ENCODE measurements around the gene IP6K3.

IP6K3 gene

DNA sequence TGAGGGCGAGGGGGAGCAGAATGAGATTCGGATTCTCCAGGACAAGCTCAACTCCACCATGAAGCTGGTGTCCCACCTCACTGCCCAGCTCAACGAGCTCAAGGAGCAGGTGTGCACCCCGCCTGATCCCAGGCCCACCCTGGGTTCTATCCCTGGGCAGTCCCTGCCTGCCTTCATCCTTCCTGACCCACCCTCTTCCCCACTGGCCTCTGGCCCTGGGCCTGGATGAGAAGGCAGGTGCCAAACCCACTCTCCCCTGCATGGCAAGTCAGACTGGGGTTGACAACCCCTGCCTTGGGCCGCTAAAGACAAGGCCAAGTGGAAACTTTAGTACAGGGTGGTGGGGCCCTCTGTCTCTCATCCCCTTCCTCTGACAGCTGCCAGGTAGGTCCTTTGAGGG lies 51.7 kb downstream of the IP6K3 start:
- no peak overlapping the region for H3K4me3 ChIP-seq (replicated peaks; ENCODE audit: low read depth, low read length)
- TF ChIP-seq, protein P1, sequence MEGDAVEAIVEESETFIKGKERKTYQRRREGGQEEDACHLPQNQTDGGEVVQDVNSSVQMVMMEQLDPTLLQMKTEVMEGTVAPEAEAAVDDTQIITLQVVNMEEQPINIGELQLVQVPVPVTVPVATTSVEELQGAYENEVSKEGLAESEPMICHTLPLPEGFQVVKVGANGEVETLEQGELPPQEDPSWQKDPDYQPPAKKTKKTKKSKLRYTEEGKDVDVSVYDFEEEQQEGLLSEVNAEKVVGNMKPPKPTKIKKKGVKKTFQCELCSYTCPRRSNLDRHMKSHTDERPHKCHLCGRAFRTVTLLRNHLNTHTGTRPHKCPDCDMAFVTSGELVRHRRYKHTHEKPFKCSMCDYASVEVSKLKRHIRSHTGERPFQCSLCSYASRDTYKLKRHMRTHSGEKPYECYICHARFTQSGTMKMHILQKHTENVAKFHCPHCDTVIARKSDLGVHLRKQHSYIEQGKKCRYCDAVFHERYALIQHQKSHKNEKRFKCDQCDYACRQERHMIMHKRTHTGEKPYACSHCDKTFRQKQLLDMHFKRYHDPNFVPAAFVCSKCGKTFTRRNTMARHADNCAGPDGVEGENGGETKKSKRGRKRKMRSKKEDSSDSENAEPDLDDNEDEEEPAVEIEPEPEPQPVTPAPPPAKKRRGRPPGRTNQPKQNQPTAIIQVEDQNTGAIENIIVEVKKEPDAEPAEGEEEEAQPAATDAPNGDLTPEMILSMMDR (IDR thresholded peaks at IDR 0.05; ENCODE audit: low read length, missing control alignments) = no peak
- no peak for DNase-seq (ENCODE audit: low read depth)

DNA sequence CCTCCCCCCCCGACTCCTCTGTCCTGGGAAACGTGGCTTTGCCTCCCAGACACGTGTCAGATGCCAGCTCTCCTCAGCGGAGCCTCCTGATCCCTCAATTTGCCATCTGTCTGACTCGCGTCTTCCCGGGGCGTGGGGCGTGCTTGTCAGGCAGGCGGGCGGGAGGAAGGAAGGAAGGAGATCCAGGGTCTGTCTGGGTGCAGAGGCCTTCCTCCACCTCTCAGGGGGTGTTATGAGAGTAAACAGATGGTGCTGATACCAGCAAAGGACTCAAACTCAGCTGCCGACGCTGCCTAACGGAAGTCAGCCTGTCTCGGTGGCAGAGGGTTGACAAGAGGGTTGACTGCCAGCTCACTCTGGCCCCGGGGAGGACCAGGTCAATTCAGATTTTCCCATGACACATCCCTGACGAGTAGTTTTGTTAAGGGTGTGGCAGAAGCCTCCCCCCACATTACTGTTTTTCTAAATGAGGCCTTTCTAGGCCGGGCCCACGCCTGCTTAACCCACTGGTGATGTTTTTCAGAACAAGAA lies 52.2 kb downstream of the IP6K3 start:
- TF ChIP-seq, protein P1 (IDR thresholded peaks at IDR 0.05; ENCODE audit: low read length, missing control alignments) = no peak
- H3K4me3 ChIP-seq (replicated peaks; ENCODE audit: low read depth, low read length) = no peak overlapping the region
- DNase-seq (ENCODE audit: low read depth) = peak; percentile 39

DNA sequence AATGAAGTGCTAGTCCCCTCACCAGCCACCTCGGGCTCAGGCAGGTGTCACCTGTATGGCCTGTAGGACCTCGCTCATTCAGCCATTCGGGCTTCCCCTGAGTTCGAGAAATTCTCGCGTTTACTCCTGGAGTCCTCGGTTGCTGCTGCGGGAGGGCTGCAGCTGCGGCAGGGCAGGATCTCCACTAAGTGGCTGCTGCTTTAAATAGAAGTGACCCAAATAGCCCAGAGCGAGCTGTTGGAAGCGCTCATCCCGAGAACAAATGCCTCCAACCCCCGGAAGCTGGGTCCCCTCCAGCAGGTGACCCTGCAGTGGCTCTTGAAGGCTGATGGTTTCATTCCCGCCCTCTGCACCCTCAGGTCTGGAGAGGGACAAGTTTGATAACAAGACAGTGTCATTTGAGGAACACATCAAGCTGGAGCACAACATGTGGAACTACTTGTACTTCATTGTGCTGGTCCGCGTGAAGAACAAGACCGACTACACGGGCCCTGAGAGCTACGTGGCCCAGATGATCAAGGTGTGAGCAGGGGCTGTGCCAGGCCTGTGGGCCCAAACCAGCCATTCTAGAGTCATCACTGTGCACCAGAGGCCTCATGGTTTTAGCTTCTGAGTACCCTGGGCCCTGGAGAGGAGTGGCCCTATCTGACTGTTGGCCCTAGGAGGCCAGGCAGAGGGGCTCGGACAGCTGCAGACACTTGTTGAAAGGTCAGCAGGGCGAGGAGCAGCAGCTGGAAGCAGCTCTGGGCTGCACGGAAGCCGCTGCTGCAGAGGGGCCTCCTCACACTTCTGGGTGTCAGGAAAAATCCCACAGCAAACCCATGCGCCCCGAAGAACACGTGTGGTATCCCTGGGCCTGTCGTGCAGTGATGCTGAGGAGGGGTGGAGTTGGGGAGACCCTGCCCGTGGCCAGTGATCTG lies 53.3 kb downstream of the IP6K3 start:
- DNase-seq (ENCODE audit: low read depth) = no peak
- TF ChIP-seq, protein P1 (IDR thresholded peaks at IDR 0.05; ENCODE audit: low read length, missing control alignments) = no peak
- no peak overlapping the region for H3K4me3 ChIP-seq (replicated peaks; ENCODE audit: low read depth, low read length)

DNA sequence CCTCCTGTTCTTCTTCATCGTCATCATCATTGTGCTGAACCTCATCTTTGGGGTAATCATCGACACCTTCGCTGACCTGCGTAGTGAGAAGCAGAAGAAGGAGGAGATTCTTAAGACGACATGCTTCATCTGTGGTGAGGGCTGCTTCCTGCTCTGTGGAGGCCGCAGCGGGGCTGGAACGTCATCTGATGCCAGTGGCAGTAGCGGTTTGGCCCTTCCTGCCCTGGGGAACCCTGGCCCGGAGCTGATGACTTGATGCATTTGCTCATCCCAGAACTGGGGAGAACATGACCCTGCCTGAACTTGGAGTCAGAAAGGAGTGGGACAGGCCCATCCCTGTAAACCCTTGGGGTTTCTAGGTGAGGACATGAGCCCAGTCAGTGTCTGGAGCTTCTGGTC lies 53.9 kb downstream of the IP6K3 start:
- TF ChIP-seq, protein P1 (IDR thresholded peaks at IDR 0.05; ENCODE audit: low read length, missing control alignments) = no peak
- H3K4me3 ChIP-seq (replicated peaks; ENCODE audit: low read depth, low read length) = no peak overlapping the region
- DNase-seq (ENCODE audit: low read depth) = no peak

DNA sequence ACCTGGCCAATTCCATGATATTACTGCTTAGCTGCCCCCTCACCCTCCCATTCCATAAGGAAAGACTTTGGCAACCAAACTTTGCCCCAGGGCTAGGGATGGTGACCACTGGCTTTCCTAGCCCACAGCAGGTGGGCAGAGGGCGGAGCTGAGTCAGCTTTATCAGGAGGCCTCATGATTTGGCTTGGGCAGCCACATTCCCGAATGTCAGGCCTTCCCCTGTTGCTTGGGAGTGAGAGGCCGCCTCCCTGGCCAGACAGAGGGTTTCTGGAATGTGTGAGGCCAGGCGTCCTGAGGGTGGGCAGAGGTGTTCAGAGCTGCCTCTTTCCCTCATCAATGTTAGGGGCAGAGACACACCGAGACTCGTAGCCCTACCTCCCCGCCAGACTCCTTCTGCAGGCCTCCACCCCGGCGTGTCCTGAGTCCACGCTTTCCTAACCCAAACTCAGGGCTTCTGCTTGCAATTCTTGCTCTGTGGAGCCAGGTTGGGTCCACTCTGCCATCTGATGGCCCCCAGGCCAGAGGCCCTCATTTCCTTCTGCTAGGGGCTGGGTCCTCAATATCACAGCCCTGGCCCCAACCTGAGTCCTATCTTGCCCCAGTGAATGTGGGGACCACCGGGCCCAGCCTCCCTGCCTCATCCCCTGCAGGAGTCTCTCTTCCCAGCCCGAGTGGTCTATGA lies 54.5 kb downstream of the IP6K3 start:
- H3K4me3 ChIP-seq (replicated peaks; ENCODE audit: low read depth, low read length) = no peak overlapping the region
- peak; percentile 56 for DNase-seq (ENCODE audit: low read depth)
- TF ChIP-seq, protein P1 (IDR thresholded peaks at IDR 0.05; ENCODE audit: low read length, missing control alignments) = no peak

DNA sequence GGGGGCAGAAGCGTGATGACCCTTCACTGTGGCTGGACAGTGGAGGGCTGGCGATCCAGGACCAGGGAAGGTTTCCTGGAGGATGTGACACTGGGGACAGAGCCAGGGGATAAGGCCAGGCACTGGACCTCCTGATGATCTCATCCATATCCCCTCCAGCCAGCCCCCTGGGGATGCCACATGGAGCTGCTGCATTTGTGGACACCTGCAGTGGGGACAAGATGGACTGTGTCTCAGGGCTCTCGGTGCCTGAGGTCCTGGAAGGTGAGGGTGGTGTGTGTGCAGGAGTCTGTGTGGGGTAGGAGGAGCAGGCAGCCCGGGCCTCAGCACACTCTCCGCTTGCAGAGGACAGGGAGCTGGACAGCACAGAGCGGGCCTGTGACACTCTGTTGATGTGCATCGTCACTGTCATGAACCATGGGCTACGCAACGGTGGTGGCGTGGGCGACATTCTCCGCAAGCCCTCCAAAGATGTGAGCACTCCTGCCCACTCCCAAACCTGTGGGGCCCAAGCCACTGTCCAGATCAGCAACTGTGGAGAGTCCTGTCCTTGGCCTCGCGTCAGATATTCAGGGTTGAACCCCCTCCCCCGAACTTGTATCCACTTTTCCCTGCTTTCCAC lies 55.1 kb downstream of the IP6K3 start:
- DNase-seq (ENCODE audit: low read depth) = no peak
- no peak overlapping the region for H3K4me3 ChIP-seq (replicated peaks; ENCODE audit: low read depth, low read length)
- TF ChIP-seq, protein P1 (IDR thresholded peaks at IDR 0.05; ENCODE audit: low read length, missing control alignments) = no peak

Measured in fibroblast of pulmonary artery (primary cell).